H9 (cell line): Measurements from ENCODE around the gene AMPH. TPM values are rescaled to one million over a fixed set of nuclear protein-coding genes. Genes with fewer than 3 reads are reported as not detected.

Experiments
- DNase-seq: peaks from one replicate; pipeline ENCODE4 v3.0.0-alpha.2; 2017
- H2AFZ ChIP-seq: one replicate; pipeline ENCODE4 v1.6.1; 2013; ENCODE audit warnings: mild to moderate bottlenecking, low read length, control low read depth, moderate library complexity
- H2AK5ac ChIP-seq: 2 replicates; pipeline ENCODE4 v1.6.1; 2013; ENCODE audit warnings: low read length, control low read depth, mixed read lengths; ENCODE audit not compliant: insufficient read length
- H2BK120ac ChIP-seq: one replicate; pipeline ENCODE4 v1.6.1; 2013; ENCODE audit warnings: low read depth, mild to moderate bottlenecking, low read length, control low read depth, inconsistent platforms; ENCODE audit not compliant: poor library complexity, severe bottlenecking
- H2BK12ac ChIP-seq: 2 replicates; pipeline ENCODE4 v1.6.1; 2013; ENCODE audit warnings: low read length, control low read depth, mixed read lengths, low read depth; ENCODE audit not compliant: insufficient read length
- H2BK15ac ChIP-seq: 2 replicates; pipeline ENCODE4 v1.6.1; 2013; ENCODE audit warnings: low read depth, low read length, control low read depth
- H2BK20ac ChIP-seq: one replicate; pipeline ENCODE4 v1.6.1; 2013; ENCODE audit warnings: low read depth, mild to moderate bottlenecking, low read length, control low read depth, inconsistent platforms; ENCODE audit not compliant: poor library complexity, severe bottlenecking
- H2BK5ac ChIP-seq: 2 replicates; pipeline ENCODE4 v1.6.1; 2013; ENCODE audit warnings: low read length, control low read depth, mixed read lengths; ENCODE audit not compliant: insufficient read length
- H3K14ac ChIP-seq: 2 replicates; pipeline ENCODE4 v1.6.1; 2013; ENCODE audit warnings: low read length, control low read depth; ENCODE audit not compliant: insufficient read depth
- H3K18ac ChIP-seq: 2 replicates; pipeline ENCODE4 v1.6.1; 2013; ENCODE audit warnings: low read depth, mild to moderate bottlenecking, mixed read lengths, low read length, control low read depth; ENCODE audit not compliant: insufficient read length
- H3K23ac ChIP-seq: 2 replicates; pipeline ENCODE4 v1.6.1; 2013; ENCODE audit warnings: low read length, control low read depth, mixed read lengths, low read depth; ENCODE audit not compliant: insufficient read length
- H3K23me2 ChIP-seq: 2 replicates; pipeline ENCODE4 v1.6.1; 2013; ENCODE audit warnings: low read depth, mild to moderate bottlenecking, mixed read lengths, low read length, control low read depth; ENCODE audit not compliant: insufficient read length, poor library complexity, severe bottlenecking
- H3K27ac ChIP-seq: 2 replicates; pipeline ENCODE4 v1.5.1; 2013; ENCODE audit warnings: low read length, control low read depth, mixed read lengths, low read depth; ENCODE audit not compliant: insufficient read length
- H3K27me3 ChIP-seq: 2 replicates; pipeline ENCODE4 v1.6.1; 2013; ENCODE audit warnings: low read length, control low read depth, inconsistent platforms; ENCODE audit not compliant: insufficient read depth
- H3K4ac ChIP-seq: 2 replicates; pipeline ENCODE4 v1.6.1; 2013; ENCODE audit warnings: low read depth, mild to moderate bottlenecking, control low read depth, inconsistent platforms, low read length, moderate library complexity
- H3K4me1 ChIP-seq: 2 replicates; pipeline ENCODE4 v1.6.1; 2013; ENCODE audit warnings: low read length, control low read depth, inconsistent platforms; ENCODE audit not compliant: insufficient read depth
- H3K4me2 ChIP-seq: 2 replicates; pipeline ENCODE4 v1.6.1; 2013; ENCODE audit warnings: low read length, control low read depth, mixed read lengths; ENCODE audit not compliant: insufficient read length, insufficient read depth
- H3K56ac ChIP-seq: 2 replicates; pipeline ENCODE4 v1.6.1; 2013; ENCODE audit warnings: low read depth, mild to moderate bottlenecking, mixed read lengths, low read length, control low read depth; ENCODE audit not compliant: insufficient read length
- H3K79me1 ChIP-seq: 2 replicates; pipeline ENCODE4 v1.6.1; 2013; ENCODE audit warnings: low read depth, mild to moderate bottlenecking, moderate library complexity, low read length, control low read depth, inconsistent platforms; ENCODE audit not compliant: insufficient read depth, poor library complexity, severe bottlenecking
- H3K79me2 ChIP-seq: 2 replicates; pipeline ENCODE4 v1.6.1; 2013; ENCODE audit warnings: low read length, control low read depth, inconsistent platforms; ENCODE audit not compliant: insufficient read depth
- H3K9ac ChIP-seq: 2 replicates; pipeline ENCODE4 v1.6.1; 2013; ENCODE audit warnings: low read length, control low read depth, mixed read lengths; ENCODE audit not compliant: insufficient read length; ENCODE audit errors: extremely low read depth
- H3K9me3 ChIP-seq: one replicate; pipeline ENCODE4 v1.6.1; 2013; ENCODE audit warnings: low read depth, low read length, inconsistent platforms; ENCODE audit not compliant: control insufficient read depth
- H3T11ph ChIP-seq: one replicate; pipeline ENCODE4 v1.6.1; 2013; ENCODE audit warnings: mild to moderate bottlenecking, low read length, control low read depth, inconsistent platforms
- H4K20me1 ChIP-seq: one replicate; pipeline ENCODE4 v1.6.1; 2013; ENCODE audit not compliant: control insufficient read depth, insufficient read length, insufficient read depth
- H4K5ac ChIP-seq: 2 replicates; pipeline ENCODE4 v1.6.1; 2013; ENCODE audit warnings: low read depth, mild to moderate bottlenecking, mixed read lengths, low read length, control low read depth; ENCODE audit not compliant: insufficient read length
- H4K8ac ChIP-seq: replicated peaks from 2 replicates; pipeline ENCODE4 v1.6.1; 2013; ENCODE audit warnings: low read length, control low read depth, mixed read lengths, low read depth; ENCODE audit not compliant: insufficient read length
- H4K91ac ChIP-seq: 2 replicates; pipeline ENCODE4 v1.6.1; 2013; ENCODE audit warnings: low read depth, mild to moderate bottlenecking, moderate library complexity, mixed read lengths, low read length, control low read depth; ENCODE audit not compliant: insufficient read length
- H3K27ac Mint-ChIP-seq, 3 experiments: 2 replicates in 2 of 3; 3 replicates in 1 of 3; pipeline ENCODE4 v1.8.0; 2020 to 2021; ENCODE audit warnings: mixed read lengths in 3 of 3, mild to moderate bottlenecking in 1 of 3, moderate library complexity in 1 of 3
- H3K27me3 Mint-ChIP-seq: 2 replicates; pipeline ENCODE4 v1.8.0; 2021; ENCODE audit warnings: low read depth, mild to moderate bottlenecking, moderate library complexity, mixed read lengths
- H3K36me3 Mint-ChIP-seq, 3 experiments: 2 replicates in 2 of 3; 3 replicates in 1 of 3; pipeline ENCODE4 v1.8.0; 2020 to 2021; ENCODE audit warnings: low read depth in 3 of 3, mixed read lengths in 3 of 3; ENCODE audit not compliant: insufficient read depth in 1 of 3
- H3K4me1 Mint-ChIP-seq, 2 experiments: 2 replicates each; pipeline ENCODE4 v1.8.0; 2020; ENCODE audit warnings: mixed read lengths in 2 of 2
- H3K4me3 Mint-ChIP-seq, 2 experiments: 2 replicates in 1 of 2; 3 replicates in 1 of 2; pipeline ENCODE4 v1.8.0; 2020 to 2021; ENCODE audit warnings: mild to moderate bottlenecking in 2 of 2, mixed read lengths in 2 of 2, moderate library complexity in 1 of 2
- H3K9me3 Mint-ChIP-seq, 2 experiments: 2 replicates in 1 of 2; 3 replicates in 1 of 2; pipeline ENCODE4 v1.8.0; 2020; ENCODE audit warnings: mild to moderate bottlenecking in 2 of 2, mixed read lengths in 2 of 2, moderate library complexity in 1 of 2
- WGBS: extraction: QIAGEN DNeasy Blood & Tissue Kit; methylation state at CpG from one replicate; pipeline ENCODE4 v1.1.7; 2013; ENCODE audit warnings: missing lambda C conversion rate, low lambda C conversion rate, mixed read lengths; ENCODE audit not compliant: insufficient read length; ENCODE audit errors: extremely low coverage; 5-methylcytosine and 5-hydroxymethylcytosine counted together
- total RNA-seq: library from RNA; stranded (reverse); gene quantifications from 2 replicates; pipeline ENCODE4 v1.2.1, GENCODE V29; 2021
- TF ChIP-seq, protein P1 (sequence below): fragments of 200-600 bp; sonication (generic); conservative IDR thresholded peaks from 3 replicates; pipeline ENCODE4 v1.8.0; 2021; ENCODE audit warnings: antibody characterized with exemption, mild to moderate bottlenecking

AMPH gene
- total RNA-seq, 1 experiment from 2014 or later = 4.8 TPM

- Histone ChIP-seq H3K14ac (no peak overlapping the region), H3K23ac (no peak overlapping the region), H4K5ac (no peak overlapping the region), H2AFZ (no peak overlapping the region), H4K20me1 (no peaks in the 10 kb centered on the region), H3K79me2 (no peaks in the 10 kb centered on the region), H2BK15ac (no peak overlapping the region), H2BK5ac (no peak overlapping the region), H2AK5ac (no peak overlapping the region), H3K27ac (no peak overlapping the region), H3K18ac (no peak overlapping the region), H3T11ph (no peak overlapping the region), H3K4ac (no peak overlapping the region), H3K9me3 (no peaks in the 10 kb centered on the region), H3K79me1 (no peaks in the 10 kb centered on the region), H3K9ac (no peak overlapping the region), H2BK20ac (no peak overlapping the region), H2BK12ac (no peak overlapping the region), H4K8ac (no peak overlapping the region), H3K4me2 (no peak overlapping the region), H3K27me3 (no peaks in the 10 kb centered on the region), H2BK120ac (no peak overlapping the region), H4K91ac (no peak overlapping the region), H3K23me2 (no peaks in the 10 kb centered on the region), H3K56ac (no peak overlapping the region), H3K4me1 (peaks cover 2% of the 10 kb centered on the region; the same call in 1 of the 2 replicates)
- Mint-ChIP-seq H3K4me1 (no peaks in the 10 kb centered on the region; a peak in 1 of 4 replicates), H3K9me3 (no peaks in the 10 kb centered on the region), H3K36me3 (no peaks in the 10 kb centered on the region), H3K27ac (no peak overlapping the region), H3K4me3 (no peak overlapping the region), H3K27me3 (peaks cover 2% of the 10 kb centered on the region; the same call in 1 of the 2 replicates)
- no CpG with 5 or more reads among the region's 2 CpGs for WGBS
- no peak for DNase-seq
- TF ChIP-seq, protein P1, sequence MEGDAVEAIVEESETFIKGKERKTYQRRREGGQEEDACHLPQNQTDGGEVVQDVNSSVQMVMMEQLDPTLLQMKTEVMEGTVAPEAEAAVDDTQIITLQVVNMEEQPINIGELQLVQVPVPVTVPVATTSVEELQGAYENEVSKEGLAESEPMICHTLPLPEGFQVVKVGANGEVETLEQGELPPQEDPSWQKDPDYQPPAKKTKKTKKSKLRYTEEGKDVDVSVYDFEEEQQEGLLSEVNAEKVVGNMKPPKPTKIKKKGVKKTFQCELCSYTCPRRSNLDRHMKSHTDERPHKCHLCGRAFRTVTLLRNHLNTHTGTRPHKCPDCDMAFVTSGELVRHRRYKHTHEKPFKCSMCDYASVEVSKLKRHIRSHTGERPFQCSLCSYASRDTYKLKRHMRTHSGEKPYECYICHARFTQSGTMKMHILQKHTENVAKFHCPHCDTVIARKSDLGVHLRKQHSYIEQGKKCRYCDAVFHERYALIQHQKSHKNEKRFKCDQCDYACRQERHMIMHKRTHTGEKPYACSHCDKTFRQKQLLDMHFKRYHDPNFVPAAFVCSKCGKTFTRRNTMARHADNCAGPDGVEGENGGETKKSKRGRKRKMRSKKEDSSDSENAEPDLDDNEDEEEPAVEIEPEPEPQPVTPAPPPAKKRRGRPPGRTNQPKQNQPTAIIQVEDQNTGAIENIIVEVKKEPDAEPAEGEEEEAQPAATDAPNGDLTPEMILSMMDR = no peak
Measured at GRCh38 chr7:38658921-38659320, 27.7 kb upstream of the AMPH start.
